Measurements from ENCODE around the gene C20orf173. TPM values are rescaled to one million over a fixed set of nuclear protein-coding genes. Genes with fewer than 3 reads are reported as not detected.

C20orf173 gene
- total and polyA plus RNA-seq, 2 of the 13 experiments (the other 11 are each of a cell fraction or from before 2014, with no cell fraction given), result not detected

- TF ChIP-seq ZNF687 (CRISPR knock-in tag; IDR thresholded peaks at IDR 0.05), result no peak
- no peak for TF ChIP-seq TFE3 (CRISPR knock-in tag; IDR thresholded peaks at IDR 0.05)
- peak; percentile 36; the same call in 1 of the 2 replicates for TF ChIP-seq AKAP8 (CRISPR knock-in tag; IDR thresholded peaks at IDR 0.05)
- TF ChIP-seq ELF4 (CRISPR knock-in tag; IDR thresholded peaks at IDR 0.05; ENCODE audit: borderline replicate concordance), result no peak
- no peak for TF ChIP-seq FOXC1 (CRISPR knock-in tag; IDR thresholded peaks at IDR 0.05; ENCODE audit: borderline replicate concordance)
- no peak for TF ChIP-seq ZNF143 (CRISPR knock-in tag; IDR thresholded peaks at IDR 0.05)
- TF ChIP-seq MLX (CRISPR knock-in tag; IDR thresholded peaks at IDR 0.05), result no peak
- TF ChIP-seq ZNF251 (CRISPR knock-in tag; IDR thresholded peaks at IDR 0.05), result no peak
- TF ChIP-seq TCF12 (IDR thresholded peaks at IDR 0.05), result no peak
- no peak for TF ChIP-seq TCF12 (CRISPR knock-in tag; IDR thresholded peaks at IDR 0.05)
- TF ChIP-seq DBP (CRISPR knock-in tag; IDR thresholded peaks at IDR 0.05; ENCODE audit: not compliant biosample characterization), result no peak
- TF ChIP-seq TAF1 (CRISPR knock-in tag; IDR thresholded peaks at IDR 0.05), result no peak
- TF ChIP-seq ZNF891 (CRISPR knock-in tag; IDR thresholded peaks at IDR 0.05), result no peak
- TF ChIP-seq ELK4 (CRISPR knock-in tag; IDR thresholded peaks at IDR 0.05; ENCODE audit: borderline replicate concordance), result no peak
- no peak for TF ChIP-seq GMEB2 (CRISPR knock-in tag; IDR thresholded peaks at IDR 0.05; ENCODE audit: low read depth)
- TF ChIP-seq ZNF670 (CRISPR knock-in tag; IDR thresholded peaks at IDR 0.05; ENCODE audit: borderline replicate concordance), result no peak
- no peak for TF ChIP-seq SP4 (CRISPR knock-in tag; IDR thresholded peaks at IDR 0.05)
- no peak for TF ChIP-seq HNF4G (IDR thresholded peaks at IDR 0.05; ENCODE audit: borderline replicate concordance, low read depth, low read length)
- TF ChIP-seq HNF4G (CRISPR knock-in tag; IDR thresholded peaks at IDR 0.05; ENCODE audit: borderline replicate concordance, low read depth), result no peak
- no peak for TF ChIP-seq EEA1 (CRISPR knock-in tag; IDR thresholded peaks at IDR 0.05; ENCODE audit: borderline replicate concordance)
- no peak for TF ChIP-seq ZMYM3 (CRISPR knock-in tag; IDR thresholded peaks at IDR 0.05)
Observed at GRCh38 chr20:35561268-35561667, 31.8 kb upstream of the C20orf173 start (continued).
